GM21717 (cell line): ENCODE results near the gene TMC3.

Experiments used
- ATAC-seq: cut with Tn5 transposase; IDR thresholded peaks from one replicate; pipeline ENCODE4 v1.9.1; 2021; ENCODE audit warnings: mild to moderate bottlenecking, moderate library complexity; ENCODE audit not compliant: unreplicated experiment

Gene TMC3

GRCh38 chr15:81282911-81283310 is 91.1 kb downstream of the TMC3 start:
- ATAC-seq: no peak

GRCh38 chr15:81282606-81282895 is 91.5 kb downstream of the TMC3 start:
- no peak for ATAC-seq

GRCh38 chr15:81281766-81282605 is 92.0 kb downstream of the TMC3 start:
- ATAC-seq: no peak

GRCh38 chr15:81281456-81281735 is 92.6 kb downstream of the TMC3 start:
- no peak for ATAC-seq
